GM19035 (cell line): ENCODE measurements around the gene TCP11L2.
A peak's percentile ranks its signal among the peaks of the same experiment; 100 is the strongest.

Experiments
- ATAC-seq: cut with Tn5 transposase; IDR thresholded peaks from one replicate; pipeline ENCODE4 v1.9.1; 2021; ENCODE audit not compliant: unreplicated experiment

TCP11L2 gene

GRCh38 chr12:106302401-106303201, at the start of gene TCP11L2:
TSS of gene TCP11L2 (plus strand) at chr12:106302733. CDS start at chr12:106311076, 8,343 bp downstream.
- ATAC-seq: peak; percentile 79

DNA sequence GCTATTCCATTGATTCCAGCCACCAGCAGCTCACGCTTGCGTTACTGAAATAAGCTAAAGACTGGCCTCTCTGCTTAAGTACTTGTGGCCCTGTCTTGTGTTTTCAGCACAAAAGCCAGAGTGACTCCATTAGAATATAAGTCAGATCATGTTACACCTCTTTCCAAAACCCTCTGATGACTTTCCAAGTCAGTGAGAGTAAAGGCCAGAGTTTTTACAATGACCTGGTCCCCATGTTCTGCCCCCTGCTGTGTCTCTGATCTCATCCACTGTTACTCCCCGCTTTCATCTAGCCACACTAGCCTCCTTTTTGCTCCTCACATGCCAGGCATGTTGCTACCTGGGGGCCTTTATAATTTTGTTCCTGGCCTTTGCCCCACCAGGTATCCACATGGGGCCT, 47.8 kb upstream of the TCP11L2 start:
- no peak for ATAC-seq

GRCh38 chr12:106255493-106255892, 47.0 kb upstream of the TCP11L2 start:
- ATAC-seq: no peak

DNA sequence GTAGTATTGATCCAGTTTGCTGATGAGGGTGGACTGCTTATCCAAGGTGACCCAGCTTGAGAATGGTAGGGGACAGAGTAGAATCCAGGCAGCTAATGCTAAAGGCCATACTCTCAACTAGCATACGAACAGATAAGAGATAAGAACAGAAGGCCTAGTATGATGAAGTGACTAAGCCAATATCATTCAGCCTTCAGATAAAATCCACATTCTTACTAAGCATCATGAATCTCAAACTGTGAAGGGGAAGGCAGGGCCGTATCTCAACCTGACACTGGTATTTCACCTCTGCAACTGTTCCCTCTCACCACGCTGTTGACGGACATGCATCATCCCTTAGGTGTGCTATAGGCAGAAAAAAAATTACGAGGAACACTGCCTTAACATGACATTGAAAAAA, 46.6 kb upstream of the TCP11L2 start:
- no peak for ATAC-seq

DNA sequence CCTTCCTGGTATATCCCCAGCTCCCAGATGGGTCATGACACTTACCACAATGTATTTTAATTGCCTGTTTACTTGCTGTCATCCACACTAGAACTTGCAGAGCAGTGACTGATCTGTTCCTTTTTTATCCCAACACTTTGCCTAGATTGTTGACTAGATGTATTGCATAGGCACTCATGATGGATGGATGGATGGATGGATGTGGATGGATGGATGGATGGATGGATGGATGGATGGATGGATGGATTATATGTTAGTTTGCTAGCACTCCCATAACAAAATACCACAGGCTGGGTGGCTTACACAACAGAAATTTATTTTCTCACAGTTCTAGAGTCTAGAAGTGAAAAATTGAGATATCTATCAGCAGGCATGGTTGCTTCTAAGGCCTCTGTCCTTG, 46.0 kb upstream of the TCP11L2 start:
- no peak for ATAC-seq

DNA sequence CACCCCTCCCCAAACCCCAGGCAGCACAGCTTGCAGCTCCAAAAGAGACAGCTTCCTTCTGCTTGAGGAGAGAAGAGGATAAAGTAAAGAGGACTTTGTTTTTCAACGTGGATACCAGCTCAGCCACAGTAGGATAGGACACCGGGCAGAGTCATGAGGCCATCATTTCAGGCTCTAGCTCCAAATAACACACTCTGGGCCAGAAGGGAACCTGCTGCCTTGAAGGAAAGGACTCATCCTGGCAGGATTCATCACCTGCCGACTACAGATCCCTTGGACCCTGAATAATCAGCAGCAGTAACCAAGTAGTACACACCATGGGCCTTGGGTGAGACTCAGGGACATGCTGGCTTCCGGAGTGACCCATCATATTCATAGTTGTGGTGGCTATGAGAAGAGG, 44.3 kb upstream of the TCP11L2 start:
- ATAC-seq: no peak

- ATAC-seq: no peak
Observed at GRCh38 chr12:106258935-106259334, 43.6 kb upstream of the TCP11L2 start.

DNA sequence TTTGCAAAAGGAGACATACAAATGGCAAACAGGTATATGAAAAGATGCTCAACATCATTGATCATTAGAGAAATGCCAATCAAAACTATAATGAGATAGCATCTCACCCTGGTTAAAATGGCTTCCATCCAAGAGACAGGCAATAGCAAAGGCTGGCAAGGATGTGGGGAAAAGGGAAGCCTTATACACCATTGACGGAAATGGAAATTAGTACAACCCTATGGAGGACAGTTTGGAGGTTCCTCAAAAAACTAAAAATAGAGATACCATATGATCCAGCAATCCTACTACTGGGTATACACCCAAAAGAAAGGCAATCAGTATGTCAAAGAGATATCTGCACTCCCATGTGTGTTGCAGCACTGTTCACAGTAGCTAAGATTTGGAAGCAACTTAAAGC, 37.4 kb upstream of the TCP11L2 start:
- ATAC-seq: no peak

DNA sequence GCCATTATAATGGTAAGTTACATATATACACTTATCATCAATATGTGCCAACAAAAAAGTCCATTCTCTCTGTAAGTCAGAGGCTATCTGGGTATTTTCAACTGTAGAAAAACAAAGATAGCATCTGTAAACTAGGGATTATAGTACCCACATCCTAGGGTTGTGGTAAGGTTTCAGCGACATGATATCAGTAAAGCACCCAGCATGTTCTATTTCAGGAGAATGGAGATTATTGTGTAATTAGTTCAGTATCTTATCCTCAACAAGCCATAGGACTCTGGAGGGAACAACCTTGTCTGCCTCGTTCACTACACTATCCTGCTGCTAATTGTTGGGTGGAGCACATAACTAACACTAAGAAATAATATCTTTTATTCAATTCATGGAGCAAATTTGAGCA, 35.0 kb upstream of the TCP11L2 start:
- ATAC-seq: no peak

GRCh38 chr12:106269150-106269771, 33.3 kb upstream of the TCP11L2 start:
- ATAC-seq: no peak

DNA sequence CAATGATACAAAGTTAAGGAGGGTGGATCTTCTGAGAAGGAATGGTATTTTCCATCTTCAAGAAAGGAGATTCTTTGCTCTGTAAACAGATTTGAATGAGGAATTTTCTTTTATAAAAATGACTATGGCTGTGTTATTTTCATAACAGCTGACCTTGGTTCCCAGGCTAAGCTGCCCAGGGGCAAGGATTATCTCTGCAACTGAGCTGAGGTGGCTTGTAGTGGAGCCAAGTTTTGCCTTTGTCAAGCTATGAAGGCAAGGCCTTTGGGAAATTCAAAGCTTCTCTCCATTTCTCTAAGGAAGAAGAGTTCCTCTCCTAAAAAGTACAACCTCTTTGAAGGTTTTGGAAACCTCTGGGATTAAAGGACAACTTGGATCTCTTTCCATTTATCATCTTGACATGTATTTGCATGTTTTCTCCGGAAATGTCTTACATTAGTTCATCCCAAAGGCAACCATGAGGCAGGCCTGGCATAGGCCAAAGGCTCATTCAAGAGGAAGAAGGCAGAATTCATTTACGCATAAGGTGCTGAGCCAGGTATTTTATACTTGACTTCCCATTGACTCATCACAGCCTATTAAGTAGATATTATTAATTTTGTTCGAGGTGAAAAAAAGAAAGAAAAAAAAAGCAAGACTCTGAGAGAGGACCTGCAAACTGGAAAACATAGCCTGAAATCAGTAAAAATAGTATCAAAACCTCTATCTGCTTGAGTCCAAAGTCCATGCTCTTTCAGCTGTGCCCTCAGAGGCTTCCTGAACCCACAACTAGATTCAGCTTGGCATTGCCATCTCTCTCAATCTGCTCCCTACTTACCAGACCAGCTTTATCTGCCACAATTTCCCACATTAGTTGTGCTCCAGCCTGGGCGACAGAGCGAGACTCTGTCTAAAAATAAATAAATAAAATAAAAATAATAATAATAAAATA, 30.7 kb upstream of the TCP11L2 start:
- no peak for ATAC-seq

DNA sequence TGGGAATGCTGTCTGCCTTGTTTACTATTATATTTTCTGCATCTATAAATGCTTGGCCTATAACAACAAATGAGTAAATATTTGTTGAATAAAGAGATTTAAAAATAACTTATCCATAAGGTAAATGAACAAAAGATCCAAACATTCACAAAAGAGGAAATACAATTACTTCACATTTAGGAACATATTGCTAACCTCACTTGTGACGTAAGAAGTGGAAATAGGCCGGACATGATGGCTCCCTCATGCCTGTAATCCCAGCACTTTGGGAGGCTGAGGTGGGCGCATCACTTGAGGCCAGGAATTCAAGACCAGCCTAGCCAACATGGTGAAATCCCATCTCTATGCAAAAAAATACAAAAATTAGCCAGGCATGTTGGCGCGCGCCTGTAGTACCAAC, 29.0 kb upstream of the TCP11L2 start:
- ATAC-seq: no peak

DNA sequence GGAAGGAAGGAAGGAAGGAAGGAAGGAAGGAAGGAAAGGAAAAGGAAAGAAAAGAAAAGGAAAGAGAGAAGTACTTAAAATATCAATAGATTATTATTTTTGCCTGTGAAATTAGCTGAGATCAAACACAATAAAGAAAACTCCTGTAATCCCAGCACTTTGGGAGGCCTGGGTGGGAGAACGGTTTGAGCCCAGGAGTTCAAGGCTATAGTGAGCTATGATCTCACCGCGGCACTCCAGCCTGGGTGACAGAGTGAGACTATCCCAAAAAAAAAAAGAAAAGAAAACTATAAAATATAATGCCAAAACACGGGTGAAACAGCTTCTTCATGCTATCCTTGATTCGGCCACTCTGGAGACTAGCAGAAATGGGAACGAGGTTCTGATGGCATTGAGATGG, 28.5 kb upstream of the TCP11L2 start:
- no peak for ATAC-seq

DNA sequence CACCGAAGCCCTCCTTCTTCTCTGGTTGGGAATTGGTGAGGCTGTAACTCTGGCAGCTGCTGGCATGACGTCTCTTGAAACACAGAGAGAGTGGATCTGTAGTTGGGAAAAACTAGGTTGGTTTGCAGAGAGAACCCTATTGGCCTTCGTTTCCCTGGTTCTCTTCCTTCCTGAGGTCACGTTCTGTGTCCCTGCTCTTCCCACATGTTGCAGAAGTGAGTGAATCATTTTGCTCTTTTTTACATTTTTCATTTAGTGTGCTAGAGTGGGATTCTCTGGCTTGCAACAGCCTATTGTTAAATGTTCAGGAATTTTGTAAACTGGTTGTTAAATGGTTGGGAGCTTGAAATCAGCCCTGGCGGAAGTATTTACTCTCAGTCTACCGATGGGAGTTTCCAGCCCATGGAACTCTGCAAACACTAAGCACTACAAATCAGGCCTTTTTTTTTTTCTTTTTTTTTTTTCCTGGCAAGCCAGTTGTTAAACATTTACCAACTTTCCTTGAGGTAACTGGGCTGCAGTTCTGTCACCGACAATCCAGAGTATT, 27.9 kb upstream of the TCP11L2 start:
- no peak for ATAC-seq

DNA sequence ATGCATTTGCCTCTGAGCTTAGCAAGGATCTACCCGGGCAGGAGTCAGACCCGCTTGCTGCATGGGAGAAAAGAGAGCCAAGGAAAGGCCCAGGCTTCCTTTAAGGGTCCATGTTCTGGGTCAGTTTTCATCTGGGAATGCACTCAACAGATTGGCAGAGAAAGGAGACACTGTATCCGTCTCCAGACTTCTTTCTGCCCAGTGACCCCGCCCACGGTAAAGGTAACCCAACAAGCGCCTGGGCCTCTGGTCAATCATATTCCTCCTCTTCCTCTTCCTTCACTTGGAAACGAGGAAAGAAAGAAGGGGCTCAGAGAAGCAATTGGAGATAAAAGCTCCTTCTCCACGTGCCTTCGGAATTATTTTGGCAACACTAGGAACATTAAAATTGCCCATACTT, 27.1 kb upstream of the TCP11L2 start:
- ATAC-seq: no peak

- ATAC-seq: peak; percentile 76
Observed at GRCh38 chr12:106276032-106276740, 26.3 kb upstream of the TCP11L2 start.

GRCh38 chr12:106280106-106280505, 22.4 kb upstream of the TCP11L2 start:
- no peak for ATAC-seq

DNA sequence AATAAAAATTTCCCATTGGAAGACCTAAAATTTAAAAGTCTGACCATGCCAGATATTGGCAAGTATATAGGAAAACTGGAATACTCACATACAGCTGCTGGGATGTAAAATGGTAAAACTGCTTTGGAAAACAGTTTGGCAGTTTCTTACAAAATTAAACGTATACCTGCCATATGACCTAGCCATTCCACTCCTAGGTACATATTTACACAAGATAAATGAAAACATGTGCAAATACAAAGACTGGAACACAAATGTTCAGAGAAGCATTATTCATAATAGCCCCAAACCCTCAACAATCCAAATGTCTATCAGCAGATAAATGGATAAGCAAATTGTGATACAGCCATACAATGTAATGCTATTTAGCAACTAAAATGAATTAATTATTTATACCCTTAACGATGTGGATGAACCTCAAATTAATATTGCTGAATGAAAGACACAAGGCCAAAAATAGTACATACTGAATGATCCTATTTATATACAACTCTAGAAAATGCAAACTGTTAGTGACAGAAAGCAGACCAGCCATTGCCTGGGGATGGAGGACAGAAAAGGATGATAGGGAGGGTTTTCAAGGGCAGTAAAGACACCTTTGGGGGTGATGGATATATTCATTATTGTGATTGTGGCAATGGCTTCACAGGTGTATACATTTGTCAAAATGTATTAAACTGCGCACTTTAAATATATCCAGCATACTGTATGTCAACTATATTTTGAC, 21.3 kb upstream of the TCP11L2 start:
- ATAC-seq: no peak

- no peak for ATAC-seq
Observed at GRCh38 chr12:106281804-106282203, 20.7 kb upstream of the TCP11L2 start.
